Pons (tissue), 1 donor: Measurements from ENCODE around the gene TMEM204.
"Not testable (repeated sequence)": the region's sequence is repeated elsewhere in the genome, so short reads cannot be mapped to it uniquely, and the experiment has no call there.

Experiments
- DNase-seq: peaks from one replicate; pipeline ENCODE4 v3.0.0-alpha.2; 2016; ENCODE audit warnings: low spot score

TMEM204 gene

GRCh38 chr16:1595511-1595910, 62.0 kb downstream of the TMEM204 start:
- DNase-seq: not testable (repeated sequence)

- DNase-seq: no peak
Measured at GRCh38 chr16:1596516-1596915, 63.0 kb downstream of the TMEM204 start.

GRCh38 chr16:1597154-1597553, 63.7 kb downstream of the TMEM204 start:
- no peak for DNase-seq

- DNase-seq: no peak
Measured at GRCh38 chr16:1601031-1601430, 67.6 kb downstream of the TMEM204 start.

GRCh38 chr16:1601489-1601888, 68.0 kb downstream of the TMEM204 start:
- DNase-seq: no peak

GRCh38 chr16:1602285-1602684, 68.8 kb downstream of the TMEM204 start:
- DNase-seq: no peak
